HK-2 (cell line): Measurements from ENCODE around the gene SKIDA1.
A peak's percentile ranks its signal among the peaks of the same experiment; 100 is the strongest.

Experiments used
- DNase-seq: peaks from one replicate; pipeline ENCODE4 v3.0.0-alpha.2; 2018; ENCODE audit not compliant: unreplicated experiment

Gene SKIDA1

GRCh38 chr10:21529032-21529910, 3.8 kb upstream of the SKIDA1 start:
- no peak for DNase-seq

DNA sequence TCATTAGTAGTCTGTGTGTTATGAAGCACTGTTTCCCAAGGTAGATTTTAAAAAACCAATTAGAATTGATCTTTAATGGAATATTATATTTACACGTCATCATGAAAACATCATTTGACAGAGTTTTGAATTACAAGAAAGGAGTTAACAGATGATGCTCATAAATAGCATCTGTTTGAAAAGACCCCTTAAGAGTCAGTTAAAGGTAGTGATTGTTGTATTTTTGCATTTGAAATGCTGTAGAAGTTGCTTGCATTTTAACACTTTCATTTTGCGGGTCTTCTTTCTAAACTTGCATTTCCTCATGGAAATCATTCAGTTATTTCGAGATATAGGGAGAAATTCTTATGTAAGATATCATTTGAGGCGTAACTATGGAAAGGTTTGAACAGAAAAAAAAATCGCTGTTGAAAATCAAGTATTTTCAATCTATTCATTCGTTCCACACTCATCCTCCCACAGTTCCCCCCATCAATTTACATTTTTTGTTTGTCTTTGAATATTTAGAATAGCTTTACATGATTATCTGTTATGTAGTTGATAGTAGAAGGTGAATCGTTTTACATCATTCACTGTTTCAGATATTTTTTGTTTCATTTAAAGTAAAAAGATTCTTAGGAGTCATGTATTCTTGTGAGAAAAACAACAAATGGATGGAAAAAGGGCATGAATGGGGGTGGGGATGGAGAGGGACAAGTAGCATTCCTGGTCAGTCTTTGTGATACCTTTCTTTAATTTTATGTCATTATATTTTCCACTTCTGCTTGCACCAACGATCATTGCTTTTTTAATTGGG, 3.0 kb upstream of the SKIDA1 start:
- no peak for DNase-seq

- DNase-seq = no peak
Observed at GRCh38 chr10:21527598-21528235, 2.2 kb upstream of the SKIDA1 start.

GRCh38 chr10:21526860-21527597, 1.5 kb upstream of the SKIDA1 start:
- peak; percentile 68 for DNase-seq

GRCh38 chr10:21526188-21526859, 842 bp upstream of the SKIDA1 start:
- peak; percentile 87 for DNase-seq

GRCh38 chr10:21524526-21525366, 736 bp downstream of the SKIDA1 start:
- peak; percentile 15 for DNase-seq

GRCh38 chr10:21524131-21524525, 1.4 kb downstream of the SKIDA1 start:
- DNase-seq = no peak

DNA sequence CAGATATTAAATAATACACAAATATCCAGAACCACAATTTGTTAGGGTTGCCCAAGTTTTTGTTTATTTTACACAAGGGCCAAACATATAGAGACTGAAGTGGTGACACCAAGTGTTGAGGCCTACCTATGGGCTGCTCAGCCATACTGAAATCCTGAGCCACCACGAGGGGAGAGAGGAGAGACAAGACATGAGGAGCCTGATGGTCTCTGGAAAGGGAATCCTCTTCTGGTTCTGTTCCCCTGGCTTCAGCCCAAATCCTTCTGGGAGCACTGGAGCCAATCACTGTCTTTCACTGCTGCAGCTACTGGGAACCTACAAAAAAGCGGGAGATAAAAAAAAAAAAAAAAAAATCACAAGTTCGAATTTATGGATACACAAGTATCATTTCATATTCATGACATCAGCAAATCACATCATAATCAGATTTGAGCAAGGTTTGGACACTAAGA, 1.9 kb downstream of the SKIDA1 start:
- no peak for DNase-seq

GRCh38 chr10:21522631-21523406, 2.7 kb downstream of the SKIDA1 start:
- DNase-seq = no peak

DNA sequence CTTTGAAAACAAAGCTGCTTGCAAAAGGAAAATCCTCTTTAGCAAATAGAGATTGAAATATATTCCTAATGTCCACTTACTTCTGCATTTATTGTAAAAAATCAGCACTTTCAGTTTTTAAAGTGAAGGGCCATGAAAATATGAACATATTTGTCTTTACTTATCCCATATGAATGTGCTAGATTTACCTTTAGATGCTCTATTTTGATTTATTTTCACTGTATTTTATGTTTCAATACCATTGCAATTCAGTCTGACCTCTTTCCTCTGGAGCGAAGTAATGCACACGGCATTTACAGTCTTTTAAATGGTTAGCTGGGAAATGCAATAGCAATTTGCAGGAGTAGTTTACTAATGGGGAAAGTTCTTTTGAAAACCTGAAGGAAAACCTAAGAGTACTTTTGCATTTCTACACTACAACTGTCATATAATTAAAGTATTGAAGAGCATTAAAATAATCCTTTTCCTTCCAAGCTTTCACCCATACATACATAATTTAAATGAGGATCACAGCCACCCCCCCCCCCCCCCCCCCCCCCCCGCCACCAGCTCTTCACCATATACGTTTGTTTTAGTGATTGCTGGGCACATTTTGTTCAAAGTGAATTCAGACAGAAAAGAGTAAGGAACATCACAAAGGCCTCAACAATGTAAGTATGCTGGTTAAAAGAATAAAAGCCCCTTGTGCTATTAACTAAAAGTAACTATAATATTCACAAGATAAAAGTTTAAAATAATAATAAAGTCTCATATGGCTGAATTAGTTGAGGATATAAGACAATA, 3.5 kb downstream of the SKIDA1 start:
- no peak for DNase-seq

- no peak for DNase-seq
Observed at GRCh38 chr10:21520949-21521348, 4.5 kb downstream of the SKIDA1 start.

DNA sequence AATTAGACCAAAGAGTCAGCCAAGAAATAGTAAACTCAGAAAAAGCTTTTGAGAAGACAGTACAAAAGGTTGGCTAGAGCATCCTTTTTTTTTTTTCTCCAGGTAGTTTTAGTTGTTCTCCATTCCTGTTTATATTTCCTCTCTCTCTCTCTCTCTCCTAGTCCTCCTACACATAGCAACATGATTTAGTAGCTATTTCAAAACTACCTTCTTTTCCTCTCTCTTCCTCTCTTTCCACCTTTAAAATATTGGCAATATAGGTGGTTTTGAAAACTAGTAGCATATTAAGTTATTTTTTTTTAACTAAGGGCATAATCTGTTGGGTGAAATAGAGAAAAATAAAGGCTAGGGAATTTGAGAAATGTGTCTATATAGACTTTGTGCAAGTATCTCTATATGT, 5.0 kb downstream of the SKIDA1 start:
- DNase-seq = no peak

DNA sequence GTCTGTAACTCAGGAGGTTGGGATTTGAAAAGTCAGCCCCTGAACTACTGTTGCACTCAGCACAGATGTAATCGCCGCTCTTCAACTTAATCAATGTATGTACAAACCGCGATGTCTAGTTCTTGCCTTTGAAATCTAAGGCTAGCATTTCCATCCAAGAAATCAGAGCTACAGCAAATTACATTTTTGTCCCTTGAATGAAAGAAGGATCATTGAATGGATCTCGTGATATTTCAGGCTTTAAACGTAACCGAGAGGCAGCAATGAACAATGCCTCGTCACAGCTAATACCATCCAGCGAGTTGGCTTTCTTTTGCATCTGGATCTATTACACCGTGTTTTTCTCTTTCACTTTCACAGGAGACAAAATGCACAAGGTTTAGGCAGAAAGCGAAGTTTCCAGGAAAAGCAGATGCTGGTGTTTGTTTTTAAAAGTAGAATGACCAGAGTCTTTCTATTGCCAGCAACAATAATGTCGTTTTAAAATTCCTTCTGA, 5.5 kb downstream of the SKIDA1 start:
- DNase-seq = no peak

DNA sequence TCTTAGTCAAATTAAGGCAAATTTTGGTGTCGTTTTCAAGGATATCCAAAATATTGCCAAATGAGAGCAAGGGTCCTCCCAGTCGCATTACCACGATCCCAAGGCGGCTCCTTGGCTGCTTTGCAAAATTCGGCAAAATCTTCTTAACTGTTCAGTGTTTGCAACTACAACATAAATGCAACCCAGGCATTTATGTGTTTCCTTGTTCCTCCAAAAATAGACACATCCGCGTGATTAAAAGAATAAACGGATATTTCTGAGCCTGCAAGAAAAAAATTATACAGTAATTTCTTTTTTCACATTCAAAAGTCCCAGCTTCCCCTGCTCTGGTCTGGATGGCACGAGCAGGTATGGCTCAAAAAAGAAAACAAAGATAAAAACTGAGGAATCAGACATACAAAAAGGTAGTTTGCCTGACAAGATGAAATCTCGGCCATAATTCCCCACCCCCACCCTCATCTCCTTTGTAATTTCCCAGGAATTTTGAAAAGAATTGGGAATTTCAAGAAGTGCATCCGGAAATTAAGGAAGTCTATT, 6.0 kb downstream of the SKIDA1 start:
- no peak for DNase-seq

DNA sequence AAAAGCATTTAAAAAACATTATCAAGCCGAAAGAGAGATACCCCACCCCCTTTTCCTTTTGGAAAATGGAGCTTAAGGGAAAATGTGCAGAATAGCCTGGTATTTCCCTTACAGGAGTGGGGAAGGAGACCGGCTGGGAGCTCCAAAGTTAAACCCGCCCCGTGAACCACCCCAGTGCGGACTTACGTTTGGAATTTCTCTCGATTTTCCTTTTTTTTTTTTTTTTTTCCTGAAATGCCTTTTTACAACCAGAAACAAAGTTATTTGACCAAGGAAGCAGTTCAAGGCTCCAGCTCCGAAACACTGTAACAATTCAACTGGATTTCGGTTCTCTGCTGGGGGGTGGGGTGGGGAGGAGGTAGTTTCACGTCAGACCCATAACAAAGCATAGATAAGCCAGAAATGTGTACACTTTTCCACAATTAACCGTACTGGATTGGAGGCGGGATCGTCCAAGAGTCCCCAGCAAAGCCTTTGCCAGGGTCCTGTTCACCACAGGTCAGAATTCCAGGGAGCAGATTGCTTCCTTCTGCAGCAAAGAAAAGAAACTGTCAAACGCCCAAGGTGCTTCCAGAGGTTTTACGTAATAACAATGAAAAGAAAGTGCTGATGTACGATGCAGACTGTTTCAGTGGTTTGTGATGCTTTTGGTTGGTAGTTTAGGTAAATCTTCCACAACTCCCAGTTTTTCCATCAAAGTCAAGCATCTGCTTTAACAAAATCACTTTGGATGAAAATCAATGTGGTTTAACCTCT, 6.7 kb downstream of the SKIDA1 start:
- DNase-seq = no peak

DNA sequence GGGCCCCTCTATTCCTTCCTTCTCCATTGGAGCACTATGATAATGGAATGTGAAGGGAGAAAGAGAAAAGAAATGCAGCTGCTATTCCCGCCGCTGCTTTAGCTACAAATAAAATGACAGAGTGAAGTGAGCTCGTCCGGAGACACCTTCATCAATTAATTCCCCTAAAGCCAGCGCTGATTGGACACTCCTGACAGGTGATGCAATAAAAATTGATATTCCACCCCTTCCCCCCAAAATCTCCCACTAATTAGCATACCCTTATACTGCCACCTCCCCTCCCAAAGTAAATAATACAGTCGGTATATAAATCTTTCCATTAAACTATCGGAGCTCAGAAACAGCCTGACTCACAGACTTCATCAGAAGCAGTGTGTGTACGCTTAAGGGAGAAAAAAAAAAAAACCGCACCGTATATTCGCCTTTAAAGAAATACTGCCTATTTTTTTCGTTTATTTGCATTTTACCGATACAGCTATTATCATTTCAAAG, 7.3 kb downstream of the SKIDA1 start:
- DNase-seq = no peak
